Adipose tissue (tissue), 3 donors: ENCODE measurements around the gene CYP2J2. TPM values are rescaled to one million over a fixed set of nuclear protein-coding genes. Genes with fewer than 3 reads are reported as not detected.

ENCODE experiments used
- polyA plus RNA-seq, 3 donors: library from polyadenylated mRNA; stranded (reverse); fragments of 200-250 nt; gene quantifications; one replicate each; pipeline ENCODE4 v1.2.3, GENCODE V29; 2013
- donor health status: healthy with polysubstance abuse.
- donor health status: Bipolar disorder and iron deficiency.
- donor health status: healthy.

CYP2J2 gene
- polyA plus RNA-seq, 3 donors, result 0.25 to 0.71 (median 0.56) TPM

Other genes starting within 250 kb of the CYP2J2 start
- gene HOOK1, start 111.8 kb downstream of the CYP2J2 start, polyA plus RNA-seq, result 1 to 10 TPM in 1 of 3 donors, under 1 TPM in 2; under 0.01 to 7.7 (median 0.68) TPM
- gene C1orf87, start 147.0 kb upstream of the CYP2J2 start, polyA plus RNA-seq, result under 1 TPM in 1 of 3 donors, not detected in 2; 0.06 TPM